ENCODE measurements around the gene TNFRSF1B. TPM values are rescaled to one million over a fixed set of nuclear protein-coding genes. Genes with fewer than 3 reads are reported as not detected.

The TNFRSF1B gene
- total RNA-seq, 1 experiment from 2014 or later: 1.3 TPM

- Mint-ChIP-seq H3K27me3 (ENCODE audit: unreplicated experiment) (peaks cover 13% of the 10 kb centered on the region), H3K27ac (ENCODE audit: unreplicated experiment) (no peak overlapping the region), H3K9me3 (ENCODE audit: low read depth, unreplicated experiment) (no peaks in the 10 kb centered on the region), H3K36me3 (ENCODE audit: insufficient read depth, unreplicated experiment) (no peaks in the 10 kb centered on the region), H3K4me1 (ENCODE audit: low read depth, unreplicated experiment) (no peaks in the 10 kb centered on the region), H3K4me3 (ENCODE audit: low read depth, unreplicated experiment) (no peak overlapping the region)
- intact Hi-C loops (cut with micrococcal nuclease; ENCODE audit: unreplicated experiment): no loop called here
- no peak for DNase-seq
- CTCF ChIA-PET: no interaction called here
- BruUV-seq (replicated peaks): no TSS peak
- TF ChIP-seq CTCF (IDR thresholded peaks at IDR 0.05; ENCODE audit: unreplicated experiment): no peak
These were observed 38.2 kb downstream of the TNFRSF1B start for GRCh38 chr1:12204754-12205658.

GRCh38 chr1:12206238-12206637 lies 39.4 kb downstream of the TNFRSF1B start:
- intact Hi-C loops (cut with micrococcal nuclease; ENCODE audit: unreplicated experiment): no loop called here
- no TSS peak for BruUV-seq (replicated peaks)

DNA sequence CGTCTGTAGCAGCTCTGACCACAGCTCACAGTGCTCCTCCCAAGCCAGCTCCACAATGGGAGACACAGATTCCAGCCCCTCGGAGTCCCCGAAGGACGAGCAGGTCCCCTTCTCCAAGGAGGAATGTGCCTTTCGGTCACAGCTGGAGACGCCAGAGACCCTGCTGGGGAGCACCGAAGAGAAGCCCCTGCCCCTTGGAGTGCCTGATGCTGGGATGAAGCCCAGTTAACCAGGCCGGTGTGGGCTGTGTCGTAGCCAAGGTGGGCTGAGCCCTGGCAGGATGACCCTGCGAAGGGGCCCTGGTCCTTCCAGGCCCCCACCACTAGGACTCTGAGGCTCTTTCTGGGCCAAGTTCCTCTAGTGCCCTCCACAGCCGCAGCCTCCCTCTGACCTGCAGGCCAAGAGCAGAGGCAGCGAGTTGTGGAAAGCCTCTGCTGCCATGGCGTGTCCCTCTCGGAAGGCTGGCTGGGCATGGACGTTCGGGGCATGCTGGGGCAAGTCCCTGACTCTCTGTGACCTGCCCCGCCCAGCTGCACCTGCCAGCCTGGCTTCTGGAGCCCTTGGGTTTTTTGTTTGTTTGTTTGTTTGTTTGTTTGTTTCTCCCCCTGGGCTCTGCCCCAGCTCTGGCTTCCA lies 40.1 kb downstream of the TNFRSF1B start:
- H3K36me3 Mint-ChIP-seq (ENCODE audit: insufficient read depth, unreplicated experiment): no peaks in the 10 kb centered on the region
- H3K27ac Mint-ChIP-seq (ENCODE audit: unreplicated experiment): no peak overlapping the region
- H3K4me1 Mint-ChIP-seq (ENCODE audit: low read depth, unreplicated experiment): no peaks in the 10 kb centered on the region
- no peaks in the 10 kb centered on the region for H3K9me3 Mint-ChIP-seq (ENCODE audit: low read depth, unreplicated experiment)
- no peak for DNase-seq
- CTCF ChIA-PET: interaction anchor here (1.9 kb wide), 1 partner anchor 82 kb away, joined by 6 read pairs; no protein-coding TSS in a partner anchor
- peaks cover 22% of the 10 kb centered on the region for H3K27me3 Mint-ChIP-seq (ENCODE audit: unreplicated experiment)
- no peak overlapping the region for H3K4me3 Mint-ChIP-seq (ENCODE audit: low read depth, unreplicated experiment)
- intact Hi-C loops (cut with micrococcal nuclease; ENCODE audit: unreplicated experiment): no loop called here
- TF ChIP-seq CTCF (IDR thresholded peaks at IDR 0.05; ENCODE audit: unreplicated experiment): no peak
- no TSS peak for BruUV-seq (replicated peaks)

More at GRCh38 chr1:12206238-12206637, 39.4 kb downstream of the TNFRSF1B start:
- H3K27me3 Mint-ChIP-seq (ENCODE audit: unreplicated experiment): peaks cover 20% of the 10 kb centered on the region
- no peak overlapping the region for H3K27ac Mint-ChIP-seq (ENCODE audit: unreplicated experiment)
- H3K4me1 Mint-ChIP-seq (ENCODE audit: low read depth, unreplicated experiment): no peaks in the 10 kb centered on the region
- TF ChIP-seq CTCF (IDR thresholded peaks at IDR 0.05; ENCODE audit: unreplicated experiment): no peak
- no peak overlapping the region for H3K4me3 Mint-ChIP-seq (ENCODE audit: low read depth, unreplicated experiment)
- no peak for DNase-seq
- H3K9me3 Mint-ChIP-seq (ENCODE audit: low read depth, unreplicated experiment): no peaks in the 10 kb centered on the region
- H3K36me3 Mint-ChIP-seq (ENCODE audit: insufficient read depth, unreplicated experiment): no peaks in the 10 kb centered on the region
- CTCF ChIA-PET: interaction anchor here (0.6 to 1.9 kb wide), 2 partner anchors 81 to 447 kb away, joined by 4 to 6 read pairs; no protein-coding TSS in a partner anchor

DNA sequence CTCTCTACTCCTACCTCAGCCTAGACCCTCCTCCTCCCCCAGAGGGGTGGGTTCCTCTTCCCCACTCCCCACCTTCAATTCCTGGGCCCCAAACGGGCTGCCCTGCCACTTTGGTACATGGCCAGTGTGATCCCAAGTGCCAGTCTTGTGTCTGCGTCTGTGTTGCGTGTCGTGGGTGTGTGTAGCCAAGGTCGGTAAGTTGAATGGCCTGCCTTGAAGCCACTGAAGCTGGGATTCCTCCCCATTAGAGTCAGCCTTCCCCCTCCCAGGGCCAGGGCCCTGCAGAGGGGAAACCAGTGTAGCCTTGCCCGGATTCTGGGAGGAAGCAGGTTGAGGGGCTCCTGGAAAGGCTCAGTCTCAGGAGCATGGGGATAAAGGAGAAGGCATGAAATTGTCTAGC lies 41.5 kb downstream of the TNFRSF1B start:
- peaks cover 35% of the 10 kb centered on the region for H3K27me3 Mint-ChIP-seq (ENCODE audit: unreplicated experiment)
- no TSS peak for BruUV-seq (replicated peaks)

More for the DNA sequence above, 41.5 kb downstream of the TNFRSF1B start:
- Mint-ChIP-seq H3K27ac (ENCODE audit: unreplicated experiment) (no peak overlapping the region), H3K9me3 (ENCODE audit: low read depth, unreplicated experiment) (no peaks in the 10 kb centered on the region), H3K4me3 (ENCODE audit: low read depth, unreplicated experiment) (no peak overlapping the region), H3K4me1 (ENCODE audit: low read depth, unreplicated experiment) (no peaks in the 10 kb centered on the region), H3K36me3 (ENCODE audit: insufficient read depth, unreplicated experiment) (no peaks in the 10 kb centered on the region)
- no peak for TF ChIP-seq CTCF (IDR thresholded peaks at IDR 0.05; ENCODE audit: unreplicated experiment)
- no peak for DNase-seq
- CTCF ChIA-PET: interaction anchor here (3.6 kb wide), 1 partner anchor 84 kb away, joined by 18 read pairs; no protein-coding TSS in a partner anchor
- intact Hi-C loops (cut with micrococcal nuclease; ENCODE audit: unreplicated experiment): no loop called here

Data from Calu3 (cell line).